Stimulated activated CD8-positive, alpha-beta memory T cell treated with anti-CD3 and anti-CD28 coated beads, Interleukin-7, amount 100 ng/mL, for 1 hour (primary cell): ENCODE results near the gene IL17B.

Source experiments
- DNase-seq, 2 donors: peaks; one replicate each; pipeline ENCODE4 v3.0.0-alpha.2; 2020; ENCODE audit warnings: low read depth in 2 of 2

Gene IL17B

DNA sequence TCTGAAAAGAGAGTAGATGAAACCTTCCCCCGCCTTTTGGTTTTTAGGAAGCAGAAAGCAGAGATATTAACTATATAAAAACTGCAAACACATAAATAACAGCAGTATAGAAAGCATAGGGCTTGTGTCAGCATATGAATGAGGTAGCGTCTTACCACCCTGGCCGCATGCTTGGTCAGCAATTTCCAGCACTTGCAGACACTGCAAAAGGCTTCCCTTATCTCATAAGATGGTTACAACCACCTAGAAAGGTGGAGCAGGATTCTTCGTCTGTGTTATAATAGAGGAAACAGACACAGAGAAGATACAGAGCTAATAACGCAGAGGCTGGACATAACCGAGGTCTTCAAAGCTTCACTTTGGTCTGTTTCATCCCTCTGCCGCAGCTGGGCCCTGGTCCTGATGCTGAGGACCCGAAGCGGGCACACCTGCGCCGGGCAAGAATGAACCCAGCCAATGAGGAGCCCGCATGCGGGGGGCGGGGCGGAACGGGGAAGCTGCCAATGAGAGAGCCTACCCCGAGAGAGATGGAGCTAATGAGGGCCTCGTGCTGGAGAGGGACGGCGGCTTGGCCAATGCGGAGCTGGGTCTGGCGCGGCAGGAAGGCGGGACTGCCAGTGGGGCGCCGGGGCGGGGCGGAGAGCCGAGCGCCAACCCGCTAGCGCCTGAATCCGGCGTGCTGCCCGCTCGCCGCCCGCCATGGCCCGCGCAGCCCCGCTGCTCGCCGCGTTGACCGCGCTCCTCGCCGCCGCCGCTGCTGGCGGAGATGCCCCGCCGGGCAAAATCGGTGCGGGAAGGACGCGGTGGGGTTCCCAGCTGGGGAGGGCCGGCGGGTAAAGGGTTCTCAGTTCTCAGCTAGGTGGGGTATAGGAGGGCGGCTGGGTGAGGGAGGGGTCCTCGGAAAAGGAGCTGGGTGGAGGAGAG, 21.5 kb downstream of the IL17B start, which contains the start of gene PCYOX1L:
Gene PCYOX1L (plus strand): TSS at position 677 of the 924 bp plus-strand sequence. CDS start 23 bp downstream, at position 700.
- DNase-seq = peak; percentile 80 to 96

DNA sequence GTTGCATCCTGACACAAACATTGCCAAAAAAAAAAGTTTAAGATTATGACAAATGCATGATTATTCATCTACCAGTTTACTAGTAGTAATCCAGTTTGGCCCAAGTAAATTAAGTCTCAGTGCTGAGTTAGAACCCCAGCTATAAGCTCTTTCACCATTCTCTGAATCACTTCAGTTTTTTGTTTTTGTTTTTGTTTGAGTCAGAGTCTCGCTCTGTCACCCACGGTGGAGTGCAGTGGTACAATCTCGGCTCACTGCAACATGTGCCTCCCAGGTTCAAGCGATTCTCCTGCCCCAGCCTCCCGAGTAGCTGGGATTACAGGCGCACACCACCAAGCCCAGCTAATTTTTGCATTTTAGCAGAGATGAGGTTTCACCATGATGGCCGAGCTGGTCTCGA, 22.7 kb downstream of the IL17B start:
- DNase-seq = no peak

DNA sequence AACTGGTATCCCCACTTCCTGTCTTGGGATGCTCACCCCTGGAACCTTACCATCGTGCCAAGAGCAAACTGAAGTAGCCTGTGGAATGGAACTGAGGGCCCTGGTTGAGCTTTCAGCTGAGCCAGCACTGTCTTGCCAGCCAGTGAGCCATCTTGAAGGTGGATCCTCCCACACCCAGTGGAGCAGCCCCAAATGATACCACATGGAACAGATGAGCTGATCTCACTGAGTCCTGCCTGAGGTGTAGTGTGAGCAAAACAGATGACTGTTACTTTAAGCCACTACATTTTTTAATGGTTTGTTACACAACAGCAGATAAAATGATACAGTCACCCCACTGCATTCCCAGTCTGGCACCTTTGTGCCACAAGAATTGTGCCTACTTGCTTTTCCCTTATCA, 23.4 kb downstream of the IL17B start:
- no peak for DNase-seq

DNA sequence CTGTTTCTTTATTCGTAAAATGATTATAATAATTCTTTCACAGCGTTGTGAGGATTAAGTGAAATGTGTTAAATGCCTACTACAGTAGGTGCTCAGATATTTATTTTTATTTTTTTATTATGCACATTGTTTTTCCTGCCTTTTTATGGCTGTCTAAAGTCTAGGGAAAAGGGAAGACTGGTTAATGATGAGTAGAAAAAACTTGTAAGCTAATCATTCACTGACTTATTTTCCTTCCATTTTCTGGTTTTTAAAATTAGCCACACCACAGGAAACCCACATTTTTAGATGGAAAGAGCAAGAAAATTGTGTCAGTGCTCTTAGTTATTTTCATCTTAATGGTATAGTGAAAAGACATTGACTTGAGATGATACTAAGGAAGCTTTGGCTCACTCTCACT, 25.2 kb downstream of the IL17B start:
- no peak for DNase-seq

DNA sequence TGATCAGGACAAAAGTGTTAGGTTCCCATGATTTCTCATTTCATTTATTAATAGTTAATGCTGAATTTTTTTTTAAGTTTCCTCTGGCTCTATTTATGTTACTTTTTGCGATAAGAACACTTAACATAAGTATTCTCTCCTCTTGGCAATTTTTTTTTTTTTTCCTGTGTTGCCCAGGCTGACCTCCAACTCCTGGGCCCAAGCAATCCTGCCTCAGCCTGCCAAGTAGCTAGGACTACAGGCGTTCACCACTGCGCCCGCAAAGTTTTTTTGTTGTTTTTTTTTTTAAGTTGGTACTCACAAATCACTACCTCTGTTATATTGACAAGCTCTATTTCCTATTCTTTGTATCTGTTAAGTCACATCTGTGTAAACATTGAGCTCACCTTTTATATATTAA, 26.9 kb downstream of the IL17B start:
- no peak for DNase-seq

DNA sequence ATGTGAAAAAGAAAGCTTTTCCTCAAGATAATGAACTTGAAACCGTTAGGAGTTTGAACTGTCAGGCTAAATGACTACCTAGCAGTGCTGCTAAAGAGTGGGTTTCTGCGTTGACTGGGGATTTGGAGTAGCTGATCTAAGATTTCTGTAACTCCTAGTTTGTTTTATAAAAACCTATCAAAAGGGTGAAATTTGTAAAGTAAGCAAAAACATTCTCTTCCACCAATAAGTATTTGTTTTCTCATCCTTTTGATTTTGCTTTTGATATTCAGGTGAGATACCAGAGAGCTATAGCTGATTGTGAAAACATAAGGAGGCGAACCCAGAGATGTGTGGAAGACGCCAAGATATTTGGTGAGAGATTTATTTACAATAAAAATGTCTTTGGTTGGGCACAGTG, 29.7 kb downstream of the IL17B start:
- no peak for DNase-seq

DNA sequence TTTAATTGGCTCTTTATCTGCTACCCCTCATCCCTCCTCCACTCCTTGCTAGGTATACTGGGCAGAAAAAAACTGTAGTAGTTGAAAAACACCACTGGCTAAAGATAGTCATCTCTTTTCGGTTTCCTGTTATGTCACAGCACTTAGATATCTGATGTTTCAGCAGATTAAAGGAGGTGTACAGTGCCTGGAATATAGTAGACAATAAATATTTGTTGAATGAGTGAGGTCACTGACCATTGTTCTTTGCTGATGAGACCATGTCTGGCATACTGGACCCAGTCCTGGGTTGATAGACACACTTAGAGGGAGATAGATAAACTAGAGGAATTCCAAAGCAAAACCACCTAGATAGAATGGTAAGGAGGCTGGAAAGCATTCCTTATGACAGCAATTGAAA, 30.6 kb downstream of the IL17B start:
- DNase-seq = no peak

DNA sequence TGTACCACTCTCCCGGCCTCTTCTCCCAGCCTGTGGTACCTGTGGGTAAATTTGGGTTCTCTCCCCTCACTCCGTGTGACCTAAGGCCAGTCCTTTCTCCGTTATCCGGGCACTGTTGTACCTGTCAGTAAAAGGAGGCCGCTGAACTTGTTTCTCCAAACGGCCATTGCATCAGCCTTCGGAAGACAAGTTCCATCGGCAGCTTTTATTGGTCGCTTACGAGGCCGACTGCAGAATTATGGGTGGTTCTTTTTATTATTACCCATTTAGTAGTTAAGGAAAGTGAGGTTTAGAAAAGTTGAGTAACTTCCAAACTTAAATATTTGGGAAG, 33.2 kb downstream of the IL17B start:
- DNase-seq = no peak

DNA sequence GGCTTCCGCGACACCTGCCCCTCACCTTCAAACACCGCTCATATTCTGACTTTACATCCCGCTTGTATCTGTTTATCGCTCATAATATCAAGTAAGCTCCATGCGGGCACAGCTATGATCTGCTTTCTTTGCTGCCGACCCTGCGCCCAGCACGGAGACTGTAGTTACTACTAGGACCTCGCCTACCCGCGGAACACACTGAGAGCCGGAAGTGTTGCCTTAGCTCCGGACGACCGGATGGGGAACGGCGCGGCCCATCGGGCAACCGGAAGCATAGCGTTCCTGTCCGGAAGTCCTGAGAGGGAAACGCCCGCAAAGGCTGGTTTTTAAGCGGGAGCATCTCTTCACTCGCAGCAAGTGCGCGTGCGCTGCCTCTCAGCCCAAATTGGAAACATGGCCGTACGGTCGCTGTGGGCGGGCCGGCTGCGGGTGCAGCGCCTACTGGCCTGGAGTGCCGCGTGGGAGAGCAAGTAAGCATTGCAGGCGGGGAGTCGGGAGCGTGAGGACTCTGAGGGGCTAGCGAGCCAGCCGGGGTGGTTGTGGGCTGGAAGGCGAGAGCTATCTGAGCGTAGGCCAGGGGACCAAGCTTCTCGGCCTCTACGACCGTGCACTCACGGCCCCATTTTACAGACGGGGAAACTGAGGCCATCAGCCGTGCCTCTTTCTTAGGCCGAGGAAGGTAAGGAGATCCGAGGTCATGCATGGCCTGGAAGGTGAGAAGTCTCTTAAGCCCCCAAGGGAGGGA, 33.8 kb downstream of the IL17B start, which contains the start of gene GRPEL2:
Gene GRPEL2 (plus strand): TSS at position 353 of the 745 bp plus-strand sequence. CDS start 41 bp downstream, at position 394.
- DNase-seq = peak; percentile 61 to 71

DNA sequence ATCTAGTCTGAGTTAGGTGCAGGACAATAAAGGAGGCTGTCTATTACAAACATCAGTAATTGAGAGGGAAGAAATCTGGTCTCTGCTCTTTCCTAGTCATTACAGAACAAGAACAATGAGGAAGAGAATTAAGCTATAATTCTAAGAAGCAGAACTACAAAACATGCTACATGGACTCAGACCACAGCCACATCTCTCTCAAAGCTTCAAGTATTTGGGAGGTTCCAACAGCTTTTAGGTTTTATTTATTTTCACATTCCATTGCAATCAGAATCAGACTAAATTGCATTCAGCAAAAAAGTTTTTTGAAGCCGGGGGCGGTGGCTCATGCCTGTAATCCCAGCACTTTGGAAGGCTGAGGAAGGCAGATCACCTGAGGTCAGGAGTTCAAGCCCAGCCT, 34.9 kb downstream of the IL17B start:
- DNase-seq = no peak

DNA sequence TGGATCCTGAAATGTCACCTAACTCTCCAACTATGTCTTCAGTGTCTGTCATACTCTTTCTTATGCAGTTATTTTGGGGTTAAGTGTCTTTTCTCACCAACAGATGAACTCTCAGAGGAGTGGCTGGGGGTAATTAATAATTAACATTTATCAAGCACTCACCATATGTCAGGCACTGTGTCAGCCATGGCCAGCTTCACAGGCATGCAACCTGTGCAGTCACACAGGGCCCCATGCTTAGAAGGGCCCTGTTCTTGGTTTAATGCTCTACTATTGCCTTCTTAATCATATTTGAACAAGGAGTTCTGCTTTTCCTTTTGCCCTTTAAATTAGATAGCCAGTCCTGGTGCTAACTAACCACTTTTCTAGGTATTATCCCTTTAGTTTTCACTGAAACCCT, 37.2 kb downstream of the IL17B start:
- no peak for DNase-seq

DNA sequence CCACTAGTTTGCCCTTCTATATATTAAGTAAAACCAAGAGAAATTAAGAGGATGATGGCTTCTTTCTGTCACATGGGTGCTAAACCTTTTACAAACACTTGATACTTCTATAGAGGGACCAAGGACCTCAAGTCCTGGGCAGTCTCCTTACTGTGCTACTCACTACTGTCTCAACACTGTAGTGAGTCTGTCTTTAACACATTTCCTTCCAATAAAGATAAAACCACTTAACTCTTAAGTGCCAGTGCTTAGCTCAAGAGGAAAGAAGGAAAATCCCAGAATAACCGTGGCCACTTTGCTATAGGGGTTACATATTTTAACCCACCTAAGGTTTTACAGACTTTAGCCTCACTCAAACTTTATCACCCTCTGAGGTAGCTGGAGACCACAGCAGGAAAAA, 38.2 kb downstream of the IL17B start:
- no peak for DNase-seq

DNA sequence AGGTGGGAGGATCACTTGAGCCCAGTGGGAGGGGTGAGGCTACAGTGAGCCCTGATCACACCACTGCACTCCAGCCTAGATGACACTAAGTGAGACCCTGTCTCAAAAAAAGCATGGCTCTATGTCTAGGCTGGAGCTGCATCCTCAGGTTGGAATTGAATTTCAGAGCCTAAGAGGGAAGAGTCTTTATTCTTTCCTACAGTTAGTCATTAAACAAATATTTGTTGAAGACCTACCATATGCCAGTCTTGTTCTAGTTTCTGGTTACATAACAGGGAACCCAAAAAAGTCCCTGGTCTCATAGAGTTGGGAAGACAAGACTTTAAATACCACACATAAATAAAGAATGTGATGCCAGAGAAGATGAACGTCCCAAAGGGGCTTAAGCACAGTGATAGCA, 40.7 kb downstream of the IL17B start:
- no peak for DNase-seq

DNA sequence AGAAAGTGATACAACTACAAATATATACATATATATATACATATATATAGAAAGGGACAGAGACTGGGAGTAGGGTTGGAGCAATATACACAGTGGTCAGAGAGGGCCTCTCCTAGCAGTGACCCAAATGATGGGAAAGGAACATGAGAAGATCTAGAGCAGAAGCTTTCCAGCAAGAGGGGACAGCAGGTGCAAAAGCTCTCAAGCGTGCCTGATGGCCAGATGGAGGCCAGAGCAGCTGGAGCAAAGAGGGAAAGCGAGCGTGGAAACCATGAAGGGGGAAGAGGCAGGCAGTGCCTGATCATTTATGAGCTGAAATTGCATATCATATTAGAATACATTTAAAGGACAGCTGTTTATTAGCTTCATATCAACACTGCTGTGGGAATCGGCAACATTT, 41.4 kb downstream of the IL17B start:
- no peak for DNase-seq

DNA sequence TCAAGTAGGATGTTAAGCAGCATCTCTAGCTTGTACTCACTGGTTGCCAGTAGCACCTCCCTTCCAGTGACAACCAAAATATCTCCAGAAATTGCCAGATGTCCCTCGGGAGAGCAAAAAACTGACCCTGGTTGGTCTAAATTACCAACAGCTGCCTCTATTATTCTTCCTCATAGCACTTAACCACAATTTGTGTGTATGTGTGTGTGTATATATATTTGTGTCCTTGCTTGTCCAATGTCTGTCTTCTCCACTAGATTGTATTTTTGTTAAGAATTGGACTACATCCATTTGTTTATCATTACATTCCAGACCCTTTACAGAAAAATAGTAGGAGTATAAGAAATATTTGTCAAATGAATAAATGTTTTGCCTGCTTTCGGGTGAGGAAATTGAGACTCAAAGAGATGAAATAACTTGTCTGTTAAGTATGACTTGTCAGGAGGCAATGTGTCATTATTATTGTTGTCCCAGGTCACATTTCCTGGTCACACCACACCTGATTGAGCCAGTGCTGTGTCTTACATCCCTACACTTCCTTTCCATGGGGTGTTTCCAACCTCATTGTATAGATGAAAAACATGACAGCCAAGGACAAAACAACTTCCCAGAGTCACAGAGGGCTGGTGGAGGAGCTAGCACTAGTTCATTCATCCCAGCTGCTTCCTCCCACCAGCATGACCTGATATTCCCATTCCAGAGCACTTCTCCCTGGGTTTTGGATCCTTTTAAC, 45.2 kb downstream of the IL17B start:
- no peak for DNase-seq

DNA sequence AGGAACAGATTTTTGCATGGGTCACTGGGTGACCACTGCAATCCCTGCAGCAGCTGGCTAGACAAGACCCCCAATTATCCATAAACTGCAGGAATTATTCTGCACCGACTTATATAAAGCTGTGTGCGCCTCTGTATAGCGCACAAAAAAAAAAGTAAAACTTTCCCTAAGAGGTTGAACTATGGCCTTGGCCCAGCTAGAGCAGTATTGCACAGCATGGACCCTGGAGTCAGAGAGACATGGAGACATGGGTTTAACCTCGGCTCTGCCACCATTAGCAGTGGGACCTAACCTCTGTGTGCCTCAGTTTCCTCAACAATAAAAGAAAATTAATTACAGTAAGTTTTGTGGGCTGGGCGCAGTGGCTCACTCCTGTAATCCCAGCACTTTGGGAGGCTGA, 50.9 kb downstream of the IL17B start:
- DNase-seq = no peak

DNA sequence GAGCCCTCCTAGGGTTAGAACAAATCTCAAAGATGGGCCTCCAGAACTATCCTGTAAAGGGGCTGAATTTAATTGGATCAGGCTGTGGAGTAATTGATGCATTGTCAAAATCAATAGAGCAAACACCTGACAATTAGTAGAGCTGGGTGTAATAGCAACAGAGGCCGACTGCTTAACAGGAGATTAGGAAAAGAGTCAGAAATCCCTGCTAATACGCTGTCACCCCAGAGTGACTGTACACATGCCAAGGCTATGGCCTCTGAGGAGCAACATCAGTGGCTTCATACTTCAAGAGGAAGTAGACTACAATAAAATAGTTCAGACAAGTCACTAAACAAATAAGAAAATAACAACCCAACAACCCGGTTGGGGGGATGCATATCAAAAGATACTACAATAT, 52.5 kb downstream of the IL17B start:
- no peak for DNase-seq

DNA sequence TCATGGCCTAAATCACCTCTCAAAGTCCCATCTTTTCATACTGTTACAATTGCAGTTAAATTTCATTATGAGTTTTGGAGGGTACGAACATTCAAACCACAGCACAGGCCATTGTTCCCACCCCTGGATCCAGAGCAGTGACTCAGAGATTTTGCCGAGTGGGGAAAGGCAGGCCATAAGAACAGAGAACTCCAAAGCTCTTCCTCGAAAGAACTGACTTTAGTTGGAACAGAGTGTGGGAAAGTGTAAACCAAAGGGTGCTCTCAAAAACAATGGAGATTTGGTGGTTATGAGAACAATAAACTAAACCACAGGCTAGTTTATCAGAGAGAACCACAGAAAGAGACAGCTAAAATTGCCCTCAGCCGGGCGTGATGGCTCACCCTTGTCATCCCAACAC, 53.2 kb downstream of the IL17B start:
- DNase-seq = no peak

DNA sequence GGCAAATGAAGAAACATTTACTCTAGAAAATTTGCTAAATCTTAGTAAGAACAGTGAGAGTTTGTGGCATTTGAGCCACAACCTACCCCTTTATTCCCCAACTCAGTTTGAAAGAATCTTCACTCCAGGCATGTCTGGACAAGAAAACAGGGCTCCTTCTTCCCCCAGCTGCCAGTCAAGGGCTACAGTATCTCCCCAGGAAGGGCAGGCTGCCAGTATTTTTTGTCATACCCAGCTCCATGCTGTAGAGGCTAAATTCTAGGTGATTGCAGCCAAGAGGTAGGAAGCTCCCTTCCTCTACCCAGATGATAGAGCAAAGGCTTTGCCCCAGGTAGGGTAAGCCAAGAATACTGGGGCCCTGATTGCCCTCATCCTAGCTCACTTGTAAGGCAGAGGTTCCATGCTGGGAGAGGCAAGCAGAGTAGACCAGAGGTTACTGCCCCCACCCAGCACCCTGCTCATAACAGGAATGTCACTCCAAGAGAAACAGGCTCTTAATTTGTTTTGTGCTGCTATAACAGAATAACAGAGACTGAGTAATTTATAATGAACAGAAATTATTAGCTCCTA, 53.8 kb downstream of the IL17B start:
- DNase-seq = no peak

DNA sequence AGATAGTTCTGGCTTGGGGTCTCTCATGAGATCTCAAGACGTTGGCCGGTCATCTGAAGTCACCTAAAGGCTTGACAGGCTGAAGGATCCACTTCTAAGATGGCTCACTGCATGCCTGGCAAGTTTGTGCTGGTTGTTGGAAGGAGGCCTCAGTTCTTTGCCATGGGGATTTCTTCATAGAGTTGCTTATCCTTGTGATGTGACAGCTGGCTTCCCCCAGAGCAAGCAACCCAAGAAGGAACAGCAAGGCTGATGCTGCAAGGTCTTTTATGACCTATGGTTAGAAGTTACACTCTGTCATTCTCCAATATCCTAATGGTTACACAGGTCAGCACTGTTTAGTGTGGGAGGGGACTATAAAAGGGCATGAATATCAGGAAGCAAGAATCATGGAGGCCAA, 54.5 kb downstream of the IL17B start:
- no peak for DNase-seq
